Measurements from ENCODE around the gene DNAJB4.
"Not testable (repeated sequence)": the region's sequence is repeated elsewhere in the genome, so short reads cannot be mapped to it uniquely, and the experiment has no call there.

Gene DNAJB4

DNA sequence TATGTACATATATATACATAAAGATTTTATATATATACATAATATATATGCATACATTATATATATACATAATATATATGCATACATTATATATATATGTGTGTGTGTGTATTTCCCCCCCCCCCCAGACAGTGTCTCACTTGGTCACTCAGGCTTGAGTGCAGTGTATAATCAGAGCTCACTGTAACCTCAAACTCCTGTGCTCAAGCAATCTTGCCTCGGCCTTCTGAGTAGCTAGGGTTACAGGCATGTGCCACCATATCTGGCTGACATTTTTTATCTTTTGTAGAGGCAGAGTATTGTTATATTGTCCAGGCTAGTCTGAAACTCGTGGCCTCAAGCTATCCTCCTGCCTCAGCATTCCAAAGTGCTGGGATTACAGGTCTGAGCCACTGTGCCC, 16.8 kb upstream of the DNAJB4 start:
- no peaks in the 10 kb centered on the region for H3K9me3 ChIP-seq (ENCODE audit: control extremely low read depth in 1 of 5, control insufficient read depth in 4 of 5, insufficient read depth in 2 of 5, low read depth in 1 of 5, low read length in 4 of 5)
- peaks cover 0 to 2% (median 0%) of the 10 kb centered on the region in 4 experiments for H3K4me1 ChIP-seq (ENCODE audit: control extremely low read depth in 1 of 4, control insufficient read depth in 4 of 4, insufficient read depth in 4 of 4, low read length in 3 of 4)
- ChIA-PET CTCF (interaction anchor here (0.6 to 1.5 kb wide), 3 partner anchors 8 to 22 kb away, joined by 3 to 7 read pairs (median 3); no protein-coding TSS in a partner anchor), POLR2A (no interaction called here)
- H3K36me3 ChIP-seq (ENCODE audit: control insufficient read depth in 4 of 4, insufficient read depth in 4 of 4, low read length in 3 of 4): peaks cover 0 to 6% (median under 1%) of the 10 kb centered on the region in 4 experiments
- 100% methylated on average over 1 of the region's 2 CpGs for WGBS (ENCODE audit: insufficient coverage)
- DNase-seq: no peak
- no peaks in the 10 kb centered on the region for H3K27me3 ChIP-seq (replicated peaks in 2 of 5; ENCODE audit: control insufficient read depth in 4 of 5, insufficient read depth in 5 of 5, low read length in 4 of 5)
- H3K27ac ChIP-seq (ENCODE audit: insufficient read depth in 1 of 2, low read depth in 1 of 2, low read length in 2 of 2, poor library complexity in 1 of 2, severe bottlenecking in 2 of 2): no peak overlapping the region
- H3K4me3 ChIP-seq (ENCODE audit: control insufficient read depth in 1 of 7, extremely low read depth in 1 of 7, insufficient read depth in 4 of 7, low read depth in 2 of 7, low read length in 6 of 7): no peak overlapping the region

GRCh38 chr1:77989744-77990143, 15.0 kb upstream of the DNAJB4 start:
- H3K27ac ChIP-seq (ENCODE audit: insufficient read depth in 1 of 2, low read depth in 1 of 2, low read length in 2 of 2, poor library complexity in 1 of 2, severe bottlenecking in 2 of 2): no peak overlapping the region
- H3K9me3 ChIP-seq (ENCODE audit: control extremely low read depth in 1 of 5, control insufficient read depth in 4 of 5, insufficient read depth in 2 of 5, low read depth in 1 of 5, low read length in 4 of 5): no peaks in the 10 kb centered on the region
- CTCF ChIA-PET: interaction anchor here (1.2 to 2.7 kb wide), 2 partner anchors 8 to 9 kb away, joined by 3 to 17 read pairs; no protein-coding TSS in a partner anchor
- peaks cover 0 to 2% (median 0%) of the 10 kb centered on the region in 4 experiments for H3K4me1 ChIP-seq (ENCODE audit: control extremely low read depth in 1 of 4, control insufficient read depth in 4 of 4, insufficient read depth in 4 of 4, low read length in 3 of 4)
- H3K4me3 ChIP-seq (ENCODE audit: control insufficient read depth in 1 of 7, extremely low read depth in 1 of 7, insufficient read depth in 4 of 7, low read depth in 2 of 7, low read length in 6 of 7): no peak overlapping the region
- H3K27me3 ChIP-seq (replicated peaks in 2 of 5; ENCODE audit: control insufficient read depth in 4 of 5, insufficient read depth in 5 of 5, low read length in 4 of 5): no peaks in the 10 kb centered on the region
- H3K36me3 ChIP-seq (ENCODE audit: control insufficient read depth in 4 of 4, insufficient read depth in 4 of 4, low read length in 3 of 4): peaks cover 0 to 4% (median 1%) of the 10 kb centered on the region in 4 experiments
- POLR2A ChIA-PET: no interaction called here
- WGBS (ENCODE audit: insufficient coverage): 100% methylated on average over 2 of the region's 2 CpGs
- DNase-seq: no peak

DNA sequence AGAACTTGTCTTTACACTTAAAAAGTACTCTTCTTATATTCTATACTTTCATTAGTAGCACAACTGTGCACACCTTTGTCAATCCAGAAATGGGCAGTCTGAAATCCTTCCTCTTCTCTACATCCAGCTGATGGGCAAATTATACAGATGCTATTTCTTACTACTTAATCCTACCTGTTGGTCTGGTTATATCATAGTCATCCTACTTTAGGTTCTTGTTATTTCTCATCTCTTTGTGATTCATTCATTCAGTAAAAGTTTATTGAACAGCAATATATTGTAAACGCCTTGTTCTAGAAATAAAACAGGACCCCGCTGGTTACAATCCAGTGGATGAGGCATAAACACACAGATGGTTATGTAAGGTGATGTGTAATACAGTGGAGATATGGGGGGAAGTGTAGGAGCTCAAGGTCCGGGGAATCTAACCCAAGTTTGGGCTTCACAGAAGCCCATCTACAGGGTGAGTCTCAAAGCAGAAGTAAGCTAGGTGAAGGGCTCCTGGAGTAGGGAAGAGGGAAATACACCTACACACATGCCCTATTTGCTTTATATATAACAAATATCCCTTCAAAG, 14.0 kb upstream of the DNAJB4 start:
- WGBS (ENCODE audit: insufficient coverage): 92% methylated on average over 2 of the region's 3 CpGs
- DNase-seq: no peak
- ChIA-PET CTCF (interaction anchor here (1.0 to 2.7 kb wide), 3 partner anchors 9 to 23 kb away, joined by 3 to 17 read pairs (median 5); no protein-coding TSS in a partner anchor), POLR2A (interaction anchor here (0.7 to 1.4 kb wide), 2 partner anchors 14 to 233 kb away, joined by 3 to 9 read pairs; partner anchors contain the start of gene DNAJB4)
- Histone ChIP-seq H3K4me3 (ENCODE audit: control insufficient read depth in 1 of 7, extremely low read depth in 1 of 7, insufficient read depth in 4 of 7, low read depth in 2 of 7, low read length in 6 of 7) (no peak overlapping the region), H3K9me3 (ENCODE audit: control extremely low read depth in 1 of 5, control insufficient read depth in 4 of 5, insufficient read depth in 2 of 5, low read depth in 1 of 5, low read length in 4 of 5) (no peaks in the 10 kb centered on the region), H3K27me3 (replicated peaks in 2 of 5; ENCODE audit: control insufficient read depth in 4 of 5, insufficient read depth in 5 of 5, low read length in 4 of 5) (no peaks in the 10 kb centered on the region), H3K36me3 (ENCODE audit: control insufficient read depth in 4 of 4, insufficient read depth in 4 of 4, low read length in 3 of 4) (peaks cover 0 to 3% (median 2%) of the 10 kb centered on the region in 4 experiments), H3K4me1 (ENCODE audit: control extremely low read depth in 1 of 4, control insufficient read depth in 4 of 4, insufficient read depth in 4 of 4, low read length in 3 of 4) (peaks cover 0 to 2% (median 0%) of the 10 kb centered on the region in 4 experiments), H3K27ac (ENCODE audit: insufficient read depth in 1 of 2, low read depth in 1 of 2, low read length in 2 of 2, poor library complexity in 1 of 2, severe bottlenecking in 2 of 2) (no peak overlapping the region)

DNA sequence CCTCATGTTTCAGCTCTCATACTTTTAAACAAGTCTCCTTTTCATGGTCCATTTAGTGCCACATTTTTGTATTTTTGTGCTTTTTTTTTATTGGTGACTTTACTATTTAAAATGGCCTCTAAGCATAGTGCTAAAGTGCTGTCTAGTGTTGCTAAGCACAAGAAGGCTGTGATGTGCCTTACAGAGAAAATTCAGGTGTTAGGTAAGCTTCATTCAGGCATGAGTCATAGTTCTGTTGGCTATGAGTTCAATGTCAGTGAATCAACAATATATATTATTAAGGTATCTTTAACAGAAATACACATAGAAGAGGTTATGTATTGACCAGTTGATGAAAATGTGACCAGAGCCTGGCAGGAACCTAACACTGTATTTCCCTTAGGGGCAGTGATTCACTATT, 13.1 kb upstream of the DNAJB4 start:
- peaks cover 0 to 2% (median 0%) of the 10 kb centered on the region in 4 experiments for H3K4me1 ChIP-seq (ENCODE audit: control extremely low read depth in 1 of 4, control insufficient read depth in 4 of 4, insufficient read depth in 4 of 4, low read length in 3 of 4)
- ChIA-PET POLR2A (interaction anchor here (0.7 to 1.4 kb wide), 2 partner anchors 13 to 234 kb away, joined by 3 to 9 read pairs; partner anchors contain the start of gene DNAJB4), CTCF (interaction anchor here (1.0 to 2.7 kb wide), 3 partner anchors 10 to 24 kb away, joined by 3 to 17 read pairs (median 5); no protein-coding TSS in a partner anchor)
- H3K36me3 ChIP-seq (ENCODE audit: control insufficient read depth in 4 of 4, insufficient read depth in 4 of 4, low read length in 3 of 4): peaks cover 0 to 3% (median 2%) of the 10 kb centered on the region in 4 experiments
- H3K27me3 ChIP-seq (replicated peaks in 2 of 5; ENCODE audit: control insufficient read depth in 4 of 5, insufficient read depth in 5 of 5, low read length in 4 of 5): no peaks in the 10 kb centered on the region
- no peaks in the 10 kb centered on the region for H3K9me3 ChIP-seq (ENCODE audit: control extremely low read depth in 1 of 5, control insufficient read depth in 4 of 5, insufficient read depth in 2 of 5, low read depth in 1 of 5, low read length in 4 of 5)
- H3K4me3 ChIP-seq (ENCODE audit: control insufficient read depth in 1 of 7, extremely low read depth in 1 of 7, insufficient read depth in 4 of 7, low read depth in 2 of 7, low read length in 6 of 7): no peak overlapping the region
- H3K27ac ChIP-seq (ENCODE audit: insufficient read depth in 1 of 2, low read depth in 1 of 2, low read length in 2 of 2, poor library complexity in 1 of 2, severe bottlenecking in 2 of 2): no peak overlapping the region
- DNase-seq: peak in 1 of 3 donors; percentile 22

DNA sequence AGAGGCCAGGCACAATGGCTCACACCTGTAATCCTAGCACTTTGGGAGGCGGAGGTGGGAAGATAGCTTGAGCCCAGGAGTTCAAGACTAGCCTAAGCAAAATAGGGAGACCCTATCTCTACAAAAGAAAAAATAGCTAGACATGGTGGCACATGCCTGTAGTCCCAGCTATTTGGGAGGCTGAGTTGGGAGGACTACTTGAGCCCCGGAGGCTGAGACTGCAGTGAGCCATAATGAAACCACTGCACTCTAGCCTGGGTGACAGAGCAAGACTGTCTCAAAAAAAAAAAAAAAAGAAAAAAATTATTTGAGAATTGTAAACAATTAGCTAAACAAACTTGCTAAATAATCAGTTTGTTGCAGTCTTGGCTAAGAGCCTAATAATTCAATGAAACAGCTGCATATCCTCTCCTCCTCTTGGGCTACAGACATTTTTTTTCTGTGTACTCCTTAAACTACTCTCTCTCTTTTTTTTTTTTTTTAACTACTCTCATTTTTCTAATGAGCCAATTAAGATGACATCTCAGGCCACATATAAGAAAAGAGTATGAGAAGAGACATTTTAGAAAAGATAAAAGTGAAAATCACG, 10.5 kb upstream of the DNAJB4 start:
- Histone ChIP-seq H3K4me1 (ENCODE audit: control extremely low read depth in 1 of 4, control insufficient read depth in 4 of 4, insufficient read depth in 4 of 4, low read length in 3 of 4) (no peaks in the 10 kb centered on the region), H3K27ac (ENCODE audit: insufficient read depth in 1 of 2, low read depth in 1 of 2, low read length in 2 of 2, poor library complexity in 1 of 2, severe bottlenecking in 2 of 2) (no peak overlapping the region), H3K27me3 (replicated peaks in 2 of 5; ENCODE audit: control insufficient read depth in 4 of 5, insufficient read depth in 5 of 5, low read length in 4 of 5) (no peaks in the 10 kb centered on the region), H3K4me3 (ENCODE audit: control insufficient read depth in 1 of 7, extremely low read depth in 1 of 7, insufficient read depth in 4 of 7, low read depth in 2 of 7, low read length in 6 of 7) (no peak overlapping the region), H3K36me3 (ENCODE audit: control insufficient read depth in 4 of 4, insufficient read depth in 4 of 4, low read length in 3 of 4) (peaks cover 2 to 5% (median 2%) of the 10 kb centered on the region in 4 experiments), H3K9me3 (ENCODE audit: control extremely low read depth in 1 of 5, control insufficient read depth in 4 of 5, insufficient read depth in 2 of 5, low read depth in 1 of 5, low read length in 4 of 5) (no peaks in the 10 kb centered on the region)
- ChIA-PET CTCF (interaction anchor here (0.8 to 1.2 kb wide), 2 partner anchors 10 to 13 kb away, joined by 3 to 4 read pairs; partner anchors contain the start of gene DNAJB4), POLR2A (interaction anchor here (0.7 to 1.7 kb wide), 2 partner anchors 10 to 37 kb away, joined by 6 read pairs; partner anchors contain the start of gene DNAJB4)
- WGBS (ENCODE audit: insufficient coverage): 100% methylated on average over 2 of the region's 3 CpGs
- no peak for DNase-seq

DNA sequence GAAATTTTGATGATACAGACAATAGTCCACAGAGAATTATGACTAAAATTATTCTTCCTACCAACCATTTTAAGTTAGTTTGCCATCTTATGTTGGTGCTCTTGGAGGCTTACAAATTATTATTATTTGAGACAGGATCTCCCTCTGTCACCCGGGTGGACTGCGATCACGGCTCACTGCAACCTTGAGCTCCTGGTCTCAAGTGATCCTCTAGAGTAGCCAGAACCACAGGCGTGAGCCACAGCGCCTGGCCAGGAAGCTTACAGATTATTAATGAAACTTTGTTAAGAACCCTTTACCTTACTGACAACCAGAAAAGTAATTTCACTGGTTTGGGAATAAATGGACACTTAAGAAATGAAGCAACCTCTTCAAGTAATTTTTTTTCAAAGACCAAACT, 8.0 kb upstream of the DNAJB4 start:
- CTCF ChIA-PET: interaction anchor here (1.1 to 9.8 kb wide), 2 partner anchors 15 to 21 kb away, joined by 3 to 50 read pairs; no protein-coding TSS in a partner anchor
- H3K9me3 ChIP-seq (ENCODE audit: control extremely low read depth in 1 of 5, control insufficient read depth in 4 of 5, insufficient read depth in 2 of 5, low read depth in 1 of 5, low read length in 4 of 5): no peaks in the 10 kb centered on the region
- no peaks in the 10 kb centered on the region for H3K4me1 ChIP-seq (ENCODE audit: control extremely low read depth in 1 of 4, control insufficient read depth in 4 of 4, insufficient read depth in 4 of 4, low read length in 3 of 4)
- POLR2A ChIA-PET: no interaction called here
- DNase-seq: no peak
- peaks cover 0 to 5% (median 2%) of the 10 kb centered on the region in 4 experiments for H3K36me3 ChIP-seq (ENCODE audit: control insufficient read depth in 4 of 4, insufficient read depth in 4 of 4, low read length in 3 of 4)
- H3K27me3 ChIP-seq (replicated peaks in 2 of 5; ENCODE audit: control insufficient read depth in 4 of 5, insufficient read depth in 5 of 5, low read length in 4 of 5): no peaks in the 10 kb centered on the region
- no peak overlapping the region for H3K27ac ChIP-seq (ENCODE audit: insufficient read depth in 1 of 2, low read depth in 1 of 2, low read length in 2 of 2, poor library complexity in 1 of 2, severe bottlenecking in 2 of 2)
- H3K4me3 ChIP-seq (ENCODE audit: control insufficient read depth in 1 of 7, extremely low read depth in 1 of 7, insufficient read depth in 4 of 7, low read depth in 2 of 7, low read length in 6 of 7): no peak overlapping the region
- 100% methylated on average over 3 of the region's 5 CpGs for WGBS (ENCODE audit: insufficient coverage)

- POLR2A ChIA-PET; H3K9me3 ChIP-seq (ENCODE audit: control extremely low read depth in 1 of 5, control insufficient read depth in 4 of 5, insufficient read depth in 2 of 5, low read depth in 1 of 5, low read length in 4 of 5); DNase-seq; H3K27me3 ChIP-seq (replicated peaks in 2 of 5; ENCODE audit: control insufficient read depth in 4 of 5, insufficient read depth in 5 of 5, low read length in 4 of 5); H3K27ac ChIP-seq (ENCODE audit: insufficient read depth in 1 of 2, low read depth in 1 of 2, low read length in 2 of 2, poor library complexity in 1 of 2, severe bottlenecking in 2 of 2); H3K36me3 ChIP-seq (ENCODE audit: control insufficient read depth in 4 of 4, insufficient read depth in 4 of 4, low read length in 3 of 4); H3K4me3 ChIP-seq (ENCODE audit: control insufficient read depth in 1 of 7, extremely low read depth in 1 of 7, insufficient read depth in 4 of 7, low read depth in 2 of 7, low read length in 6 of 7): not testable (repeated sequence)
- CTCF ChIA-PET: interaction anchor here (1.0 to 9.8 kb wide), 3 partner anchors 9 to 19 kb away, joined by 3 to 50 read pairs (median 5); no protein-coding TSS in a partner anchor
- over 99% methylated on average over 10 of the region's 11 CpGs for WGBS (ENCODE audit: insufficient coverage)
- H3K4me1 ChIP-seq (ENCODE audit: control extremely low read depth in 1 of 4, control insufficient read depth in 4 of 4, insufficient read depth in 4 of 4, low read length in 3 of 4): peaks cover 5 to 25% (median 14%) of the 10 kb centered on the region in 4 experiments
Measured at GRCh38 chr1:78000536-78000935, 4.2 kb upstream of the DNAJB4 start.
